IMR-90 (cell line): ENCODE results near the gene KNL1. TPM values are rescaled to one million over a fixed set of nuclear protein-coding genes. Genes with fewer than 3 reads are reported as not detected.

Experiments
- ATAC-seq: fragments of 200-7000 bp; cut with Tn5 transposase; 2 replicates; pipeline ENCODE4 v1.9.1; 2020; ENCODE audit warnings: low read depth, mild to moderate bottlenecking, moderate library complexity
- BruUV-seq: library from RNA; stranded (reverse); fragments of 400-500 nt; replicated peaks from 2 replicates; lab custom pipeline; 2021; lab: Mats Ljungman, UMichigan
- CTCF ChIA-PET: fragments of 300-600 bp; formaldehyde crosslinking; extraction: SDS; loops from one replicate; lab custom pipeline; 2021; ENCODE audit warnings: antibody characterized with exemption; lab: Yijun Ruan, JAX
- POLR2A ChIA-PET: fragments of 300-600 bp; sonication (Branson Sonifier 250); formaldehyde crosslinking; loops from one replicate; lab custom pipeline; 2022; ENCODE audit warnings: antibody characterized with exemption; ENCODE audit not compliant: unreplicated experiment; lab: Charles Lee
- DNase-seq: peaks from one replicate; pipeline ENCODE4 v3.0.0; 2013
- H2AFZ ChIP-seq: replicated peaks from 2 replicates; pipeline ENCODE3; 2013; ENCODE audit warnings: low read length, mild to moderate bottlenecking; ENCODE audit not compliant: poor library complexity
- H2AK5ac ChIP-seq: 2 replicates; pipeline ENCODE4 v1.6.1; 2013; ENCODE audit warnings: low read depth, low read length, inconsistent platforms
- H2AK9ac ChIP-seq: replicated peaks from 2 replicates; pipeline ENCODE3; 2013; ENCODE audit warnings: mild to moderate bottlenecking, low read depth, low read length, moderate library complexity; ENCODE audit not compliant: poor library complexity
- H2BK120ac ChIP-seq: 2 replicates; pipeline ENCODE4 v1.6.1; 2013; ENCODE audit warnings: low read depth, low read length, inconsistent platforms
- H2BK15ac ChIP-seq: 3 replicates; pipeline ENCODE4 v1.6.1; 2013; ENCODE audit warnings: low read depth, low read length, inconsistent platforms
- H2BK20ac ChIP-seq: 2 replicates; pipeline ENCODE4 v1.6.1; 2013; ENCODE audit warnings: low read depth, mild to moderate bottlenecking, inconsistent platforms, low read length, moderate library complexity
- H2BK5ac ChIP-seq: 2 replicates; pipeline ENCODE4 v1.6.1; 2013; ENCODE audit warnings: mild to moderate bottlenecking, low read depth, low read length, inconsistent platforms; ENCODE audit not compliant: poor library complexity, severe bottlenecking
- H3K14ac ChIP-seq: replicated peaks from 2 replicates; pipeline ENCODE4 v1.6.1; 2013; ENCODE audit warnings: low read depth, low read length, inconsistent platforms
- H3K18ac ChIP-seq: 2 replicates; pipeline ENCODE4 v1.6.1; 2013; ENCODE audit warnings: low read depth, low read length, control low read depth
- H3K23ac ChIP-seq: 2 replicates; pipeline ENCODE4 v1.6.1; 2013; ENCODE audit warnings: low read depth, low read length, inconsistent platforms
- H3K27ac ChIP-seq: 2 replicates; pipeline ENCODE4 v1.5.1; 2013; ENCODE audit warnings: mild to moderate bottlenecking, control low read depth, low read length; ENCODE audit not compliant: insufficient read depth
- H3K27me3 ChIP-seq: 2 replicates; pipeline ENCODE4 v1.6.1; 2013; ENCODE audit warnings: low read length; ENCODE audit not compliant: control insufficient read depth, insufficient read depth
- H3K36me3 ChIP-seq: 2 replicates; pipeline ENCODE4 v1.6.1; 2013; ENCODE audit warnings: low read length, mixed read lengths; ENCODE audit not compliant: control insufficient read depth, insufficient read depth
- H3K4ac ChIP-seq: 2 replicates; pipeline ENCODE4 v1.6.1; 2013; ENCODE audit warnings: low read depth, low read length, inconsistent platforms
- H3K4me1 ChIP-seq: 2 replicates; pipeline ENCODE4 v1.6.1; 2013; ENCODE audit warnings: low read length, mixed read lengths; ENCODE audit not compliant: control insufficient read depth, insufficient read depth
- H3K4me2 ChIP-seq: 2 replicates; pipeline ENCODE4 v1.6.1; 2013; ENCODE audit warnings: low read depth, mild to moderate bottlenecking, control low read depth, low read length, moderate library complexity
- H3K4me3 ChIP-seq: 2 replicates; pipeline ENCODE4 v1.5.1; 2013; ENCODE audit warnings: low read depth, mild to moderate bottlenecking, control low read depth, low read length, moderate library complexity; ENCODE audit not compliant: insufficient read depth
- H3K56ac ChIP-seq: 2 replicates; pipeline ENCODE4 v1.6.1; 2013; ENCODE audit warnings: low read length, inconsistent platforms; ENCODE audit not compliant: insufficient read depth; ENCODE audit errors: extremely low read depth
- H3K79me1 ChIP-seq, 2 experiments: 2 replicates each; pipeline ENCODE4 v1.6.1; 2013; ENCODE audit warnings: low read length in 2 of 2, inconsistent platforms in 1 of 2, low read depth in 1 of 2
- H3K9ac ChIP-seq: 2 replicates; pipeline ENCODE4 v1.6.1; 2013; ENCODE audit warnings: low read depth, low read length, control low read depth
- H3K9me1 ChIP-seq: 2 replicates; pipeline ENCODE4 v1.6.1; 2013; ENCODE audit warnings: low read length, inconsistent platforms; ENCODE audit not compliant: insufficient read depth
- H3K9me3 ChIP-seq: 2 replicates; pipeline ENCODE4 v1.6.1; 2013; ENCODE audit warnings: low read length; ENCODE audit not compliant: control insufficient read depth, insufficient read depth
- H4K20me1 ChIP-seq: 2 replicates; pipeline ENCODE4 v1.6.1; 2013; ENCODE audit warnings: low read length, inconsistent platforms; ENCODE audit not compliant: insufficient read depth
- H4K5ac ChIP-seq: 2 replicates; pipeline ENCODE4 v1.6.1; 2013; ENCODE audit warnings: mild to moderate bottlenecking, low read depth, low read length, control low read depth
- H4K8ac ChIP-seq, 2 experiments: 2 replicates each; pipeline ENCODE4 v1.6.1; 2013; ENCODE audit warnings: low read depth in 2 of 2, low read length in 2 of 2, control low read depth in 1 of 2, inconsistent platforms in 1 of 2
- H4K91ac ChIP-seq: 2 replicates; pipeline ENCODE4 v1.6.1; 2013; ENCODE audit warnings: low read depth, low read length, inconsistent platforms; ENCODE audit not compliant: insufficient read depth
- BHLHE40 ChIP-seq: fragments of 150-350 bp; IDR thresholded peaks from 2 replicates; pipeline ENCODE4 v1.6.1; 2016; ENCODE audit warnings: mild to moderate bottlenecking, low read depth, low read length
- CEBPB ChIP-seq: IDR thresholded peaks from 2 replicates; pipeline ENCODE4 v1.6.1; 2012; ENCODE audit warnings: low read depth, low read length, improper control_type of control experiment
- ELK1 ChIP-seq: fragments of 150-350 bp; IDR thresholded peaks from 2 replicates; pipeline ENCODE4 v1.6.1; 2016; ENCODE audit warnings: low read depth, mild to moderate bottlenecking, low read length, moderate library complexity, borderline replicate concordance
- MAFK ChIP-seq: IDR thresholded peaks from 2 replicates; pipeline ENCODE4 v1.6.1; 2012; ENCODE audit warnings: low read depth, low read length, improper control_type of control experiment
- MAZ ChIP-seq: IDR thresholded peaks from 2 replicates; pipeline ENCODE4 v1.6.1; 2012; ENCODE audit warnings: low read depth, mild to moderate bottlenecking, low read length, improper control_type of control experiment, moderate library complexity, borderline replicate concordance
- MXI1 ChIP-seq: IDR thresholded peaks from 2 replicates; pipeline ENCODE4 v1.6.1; 2012; ENCODE audit warnings: low read depth, mild to moderate bottlenecking, low read length, moderate library complexity, borderline replicate concordance
- NFE2L2 ChIP-seq: fragments of 150-350 bp; IDR thresholded peaks from 2 replicates; pipeline ENCODE4 v1.6.1; 2016; ENCODE audit warnings: low read depth, mild to moderate bottlenecking, low read length
- POLR2A ChIP-seq: IDR thresholded peaks from 2 replicates; pipeline ENCODE4 v1.6.1; 2012; ENCODE audit warnings: mild to moderate bottlenecking, low read depth, low read length
- RCOR1 ChIP-seq: IDR thresholded peaks from 2 replicates; pipeline ENCODE4 v1.6.1; 2012; ENCODE audit warnings: mild to moderate bottlenecking, low read length, improper control_type of control experiment; ENCODE audit not compliant: insufficient replicate concordance
- RFX5 ChIP-seq: IDR thresholded peaks from 2 replicates; pipeline ENCODE4 v1.8.0; 2012; ENCODE audit warnings: low read depth, mild to moderate bottlenecking, low read length, moderate library complexity
- whole genome bisulfite sequencing, 2 experiments: methylation state at CpG; one replicate each; pipeline versions ENCODE4 v1.1.5 to v1.1.7; 2013; ENCODE audit warnings: missing lambda C conversion rate in 2 of 2; ENCODE audit not compliant: insufficient read length in 1 of 2; ENCODE audit errors: extremely low coverage in 2 of 2; 5-methylcytosine and 5-hydroxymethylcytosine counted together
- dilution Hi-C: fragments of 300-500 bp; cut with HindIII; formaldehyde crosslinking; loops from one replicate; pipeline ENCODE4 v1.14.3; 2018; ENCODE audit warnings: low sequenced_read_pairs; ENCODE audit not compliant: unreplicated experiment
- in situ Hi-C: fragments of 300-500 bp; cut with MboI; formaldehyde crosslinking; loops from 3 replicates; pipeline ENCODE4 v1.14.3; 2019; ENCODE audit warnings: low sequenced_read_pairs, inconsistent platforms, mixed read lengths
- intact Hi-C: fragments of 100-400 bp; cut with micrococcal nuclease; formaldehyde crosslinking; loops from 2 replicates; pipeline ENCODE4 v1.10.0; 2022
- polyA plus RNA-seq, 3 experiments: library from polyadenylated mRNA; depleted of rRNA; stranded (reverse); fragments of >200 nt; gene quantifications; 2 replicates each; pipeline ENCODE4 v1.2.3, GENCODE V29; 2012; ENCODE audit warnings: low replicate concordance in 1 of 3
- total RNA-seq: library from RNA; depleted of rRNA; stranded (reverse); fragments of >200 nt; gene quantifications from 2 replicates; pipeline ENCODE4 v1.2.3, GENCODE V29; 2012
- TF ChIP-seq, protein P1 (sequence below): fragments of 150-350 bp; IDR thresholded peaks from 2 replicates; pipeline ENCODE4 v1.6.1; 2017; ENCODE audit warnings: mild to moderate bottlenecking, antibody characterized with exemption, low read length, low read depth
- TF ChIP-seq, protein P2 (sequence below): conservative IDR thresholded peaks from 2 replicates; pipeline ENCODE4 v1.5.1; 2012; ENCODE audit warnings: mild to moderate bottlenecking, low read depth, low read length, improper control_type of control experiment

Gene KNL1
- total and polyA plus RNA-seq, 2 of the 4 experiments (the other 2 are of a cell fraction) = 3.1 to 25.1 TPM

- POLR2A ChIA-PET = interaction anchor here (0.5 kb wide), 1 partner anchor 31 kb away, joined by 3 read pairs; no protein-coding TSS in a partner anchor
- ATAC-seq = peak; percentile 97
These were observed 29.3 kb upstream of the KNL1 start, which contains the start of gene CCDC32 for GRCh38 chr15:40564591-40565332. CCDC32 (minus strand) TSS chr15:40565042; CDS start chr15:40563015, 2,027 bp downstream.

More at GRCh38 chr15:40564591-40565332, 29.3 kb upstream of the KNL1 start, which contains the start of gene CCDC32:
- Histone ChIP-seq H3K4me3 (peak within 1 kb of the TSS; percentile 66), H3K4me2 (peak within 1 kb of the TSS; percentile 91), H3K27ac (peak within 1 kb of the TSS; percentile 39), H3K27me3 (no peaks in the 10 kb centered on the region), H3K9me1 (no peaks in the 10 kb centered on the region), H2BK15ac (no peak within 1 kb of the TSS), H2BK20ac (no peak within 1 kb of the TSS), H3K36me3 (peaks cover 2% of the 10 kb centered on the region; the same call in 1 of the 2 replicates), H4K20me1 (no peaks in the 10 kb centered on the region), H3K23ac (peak within 1 kb of the TSS; percentile 34), H4K5ac (peak within 1 kb of the TSS; percentile 65; the same call in 1 of the 2 replicates), H2BK5ac (peak within 1 kb of the TSS; percentile 35), H2AK5ac (no peak within 1 kb of the TSS), H3K4me1 (no peaks in the 10 kb centered on the region), H2AFZ (peak within 1 kb of the TSS; percentile 97), H3K56ac (peak within 1 kb of the TSS; percentile 59), H3K14ac (0 out of 2 replicates have a peak within 1 kb of the TSS, but pooled peaks have one; percentile 33), H4K8ac (peak within 1 kb of the TSS in 1 of 2 experiments; percentile 94; a peak in 2 of 4 replicates), H3K18ac (no peak within 1 kb of the TSS), H3K79me1 (peaks cover 15 to 30% of the 10 kb centered on the region in 2 experiments), H2AK9ac (peak within 1 kb of the TSS; percentile 77), H2BK120ac (no peak within 1 kb of the TSS), H4K91ac (no peak within 1 kb of the TSS; the same call in 1 of the 2 replicates), H3K9me3 (no peaks in the 10 kb centered on the region), H3K4ac (peak within 1 kb of the TSS; percentile 65), H3K9ac (peak within 1 kb of the TSS; percentile 55)
- TF ChIP-seq CEBPB = no peak
- TF ChIP-seq RFX5 = no peak
- peak; percentile 63; the same call in 1 of the 2 replicates for TF ChIP-seq MXI1
- TF ChIP-seq BHLHE40 = peak; percentile 86
- TF ChIP-seq MAFK = peak; percentile 26; the same call in 1 of the 2 replicates
- TF ChIP-seq POLR2A = peak; percentile 85
- TF ChIP-seq, protein P1, sequence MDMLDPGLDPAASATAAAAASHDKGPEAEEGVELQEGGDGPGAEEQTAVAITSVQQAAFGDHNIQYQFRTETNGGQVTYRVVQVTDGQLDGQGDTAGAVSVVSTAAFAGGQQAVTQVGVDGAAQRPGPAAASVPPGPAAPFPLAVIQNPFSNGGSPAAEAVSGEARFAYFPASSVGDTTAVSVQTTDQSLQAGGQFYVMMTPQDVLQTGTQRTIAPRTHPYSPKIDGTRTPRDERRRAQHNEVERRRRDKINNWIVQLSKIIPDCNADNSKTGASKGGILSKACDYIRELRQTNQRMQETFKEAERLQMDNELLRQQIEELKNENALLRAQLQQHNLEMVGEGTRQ = peak; percentile 98
- TF ChIP-seq NFE2L2 = no peak
- no peak for TF ChIP-seq ELK1
- no peak for TF ChIP-seq RCOR1
- TF ChIP-seq, protein P2, sequence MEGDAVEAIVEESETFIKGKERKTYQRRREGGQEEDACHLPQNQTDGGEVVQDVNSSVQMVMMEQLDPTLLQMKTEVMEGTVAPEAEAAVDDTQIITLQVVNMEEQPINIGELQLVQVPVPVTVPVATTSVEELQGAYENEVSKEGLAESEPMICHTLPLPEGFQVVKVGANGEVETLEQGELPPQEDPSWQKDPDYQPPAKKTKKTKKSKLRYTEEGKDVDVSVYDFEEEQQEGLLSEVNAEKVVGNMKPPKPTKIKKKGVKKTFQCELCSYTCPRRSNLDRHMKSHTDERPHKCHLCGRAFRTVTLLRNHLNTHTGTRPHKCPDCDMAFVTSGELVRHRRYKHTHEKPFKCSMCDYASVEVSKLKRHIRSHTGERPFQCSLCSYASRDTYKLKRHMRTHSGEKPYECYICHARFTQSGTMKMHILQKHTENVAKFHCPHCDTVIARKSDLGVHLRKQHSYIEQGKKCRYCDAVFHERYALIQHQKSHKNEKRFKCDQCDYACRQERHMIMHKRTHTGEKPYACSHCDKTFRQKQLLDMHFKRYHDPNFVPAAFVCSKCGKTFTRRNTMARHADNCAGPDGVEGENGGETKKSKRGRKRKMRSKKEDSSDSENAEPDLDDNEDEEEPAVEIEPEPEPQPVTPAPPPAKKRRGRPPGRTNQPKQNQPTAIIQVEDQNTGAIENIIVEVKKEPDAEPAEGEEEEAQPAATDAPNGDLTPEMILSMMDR = no peak
- peak; percentile 84; the same call in 1 of the 2 replicates for TF ChIP-seq MAZ
- 0% methylated on average over 8 of the region's 40 CpGs; no CpG with 5 or more reads in 1 of the 2 experiments for WGBS, 2 experiments
- CTCF ChIA-PET = interaction anchor here (0.9 to 1.7 kb wide), 3 partner anchors 25 to 330 kb away, joined by 3 to 6 read pairs (median 3); no protein-coding TSS in a partner anchor
- in situ Hi-C loops = no loop called here
- TSS peak; percentile 66 for BruUV-seq
- peak; percentile 98 for DNase-seq
- dilution Hi-C loops = no loop called here
- intact Hi-C loops = no loop called here
